Neural progenitor cell (in vitro differentiated cells): ENCODE results near the gene TRPV5. TPM values are rescaled to one million over a fixed set of nuclear protein-coding genes. Genes with fewer than 3 reads are reported as not detected.

Experiments used
- DNase-seq: peaks from one replicate; pipeline ENCODE4 v3.0.0-alpha.2; 2016; ENCODE audit warnings: low spot score
- H2AFZ ChIP-seq: fragments of 200-600 bp; sonication (generic); replicated peaks from 2 replicates; pipeline ENCODE4 v1.6.1; 2016; ENCODE audit warnings: antibody characterized with exemption
- H3F3A ChIP-seq: fragments of 200-600 bp; sonication (generic); 2 replicates; pipeline ENCODE4 v1.6.1; 2016; ENCODE audit warnings: antibody characterized with exemption, low read depth
- H3K27ac ChIP-seq: fragments of 200-600 bp; sonication (generic); 2 replicates; pipeline ENCODE4 v1.5.1; 2016; ENCODE audit warnings: mild to moderate bottlenecking
- H3K27me3 ChIP-seq: fragments of 200-600 bp; sonication (generic); 2 replicates; pipeline ENCODE4 v1.6.1; 2016; ENCODE audit warnings: mild to moderate bottlenecking, moderate library complexity
- H3K36me3 ChIP-seq: fragments of 200-600 bp; sonication (generic); 2 replicates; pipeline ENCODE4 v1.5.1; 2016
- H3K4me1 ChIP-seq: fragments of 200-600 bp; sonication (generic); 2 replicates; pipeline ENCODE4 v1.6.1; 2016; ENCODE audit warnings: mixed run types
- H3K4me2 ChIP-seq: fragments of 200-600 bp; sonication (generic); 2 replicates; pipeline ENCODE4 v1.6.1; 2016
- H3K4me3 ChIP-seq: fragments of 200-600 bp; sonication (generic); 2 replicates; pipeline ENCODE4 v1.5.1; 2016
- H3K79me2 ChIP-seq: fragments of 200-600 bp; sonication (generic); 2 replicates; pipeline ENCODE4 v1.6.1; 2016; ENCODE audit warnings: low read depth
- H3K9ac ChIP-seq: fragments of 200-600 bp; sonication (generic); 2 replicates; pipeline ENCODE4 v1.6.1; 2016
- H3K9me3 ChIP-seq: fragments of 200-600 bp; sonication (generic); 2 replicates; pipeline ENCODE4 v1.5.1; 2016; ENCODE audit warnings: low read depth
- H4K20me1 ChIP-seq: fragments of 200-600 bp; sonication (generic); 2 replicates; pipeline ENCODE4 v1.6.1; 2016; ENCODE audit warnings: low read depth
- H3K27ac Mint-ChIP-seq: 3 replicates; pipeline ENCODE4 v1.8.0; 2021; ENCODE audit warnings: mixed read lengths
- H3K27me3 Mint-ChIP-seq: 2 replicates; pipeline ENCODE4 v1.8.0; 2022; ENCODE audit warnings: low read depth, mild to moderate bottlenecking, inconsistent platforms, moderate library complexity, mixed read lengths; ENCODE audit not compliant: insufficient read depth
- H3K36me3 Mint-ChIP-seq: 3 replicates; pipeline ENCODE4 v1.8.0; 2021; ENCODE audit warnings: mixed read lengths
- H3K4me1 Mint-ChIP-seq: 3 replicates; pipeline ENCODE4 v1.8.0; 2021; ENCODE audit warnings: mixed read lengths
- H3K4me3 Mint-ChIP-seq: 3 replicates; pipeline ENCODE4 v1.8.0; 2021; ENCODE audit warnings: mild to moderate bottlenecking, moderate library complexity, mixed read lengths
- H3K9me3 Mint-ChIP-seq: 3 replicates; pipeline ENCODE4 v1.8.0; 2020; ENCODE audit warnings: mixed read lengths
- EZH2 ChIP-seq: fragments of 200-600 bp; sonication (generic); IDR thresholded peaks from 2 replicates; pipeline ENCODE4 v1.6.1; 2017; ENCODE audit warnings: antibody characterized with exemption, mild to moderate bottlenecking, moderate library complexity
- EZH2phosphoT487 ChIP-seq: fragments of 200-600 bp; sonication (generic); IDR thresholded peaks from 2 replicates; pipeline ENCODE4 v1.6.1; 2017; ENCODE audit warnings: antibody characterized with exemption
- total RNA-seq: library from RNA; depleted of rRNA; stranded (reverse); fragments of >200 nt; gene quantifications from 2 replicates; pipeline ENCODE4 v1.2.3, GENCODE V29; 2015; ENCODE audit warnings: low replicate concordance
- TF ChIP-seq, protein P1 (sequence below): fragments of 200-600 bp; sonication (generic); IDR thresholded peaks from 2 replicates; pipeline ENCODE4 v1.5.1; 2017; ENCODE audit warnings: antibody characterized with exemption, mild to moderate bottlenecking

Gene TRPV5
- total RNA-seq, 1 donor from 2014 or later, result not detected

- peaks cover 3% of the 10 kb centered on the region for H3K36me3 Mint-ChIP-seq
- no peaks in the 10 kb centered on the region for H4K20me1 ChIP-seq
- H3K9ac ChIP-seq, result no peak overlapping the region
- H3K27me3 Mint-ChIP-seq, result peaks cover 4% of the 10 kb centered on the region
- peak; percentile 26 for DNase-seq
- no peaks in the 10 kb centered on the region for H3K27me3 ChIP-seq
- no peak overlapping the region for H3K4me3 ChIP-seq
- H3K4me2 ChIP-seq, result no peak overlapping the region
- peaks cover 4% of the 10 kb centered on the region for H3K9me3 Mint-ChIP-seq
- no peak overlapping the region for H3K27ac Mint-ChIP-seq
- no peak overlapping the region for H3K27ac ChIP-seq
- no peaks in the 10 kb centered on the region for H3K36me3 ChIP-seq
- no peaks in the 10 kb centered on the region for H3K9me3 ChIP-seq
- no peaks in the 10 kb centered on the region for H3K4me1 Mint-ChIP-seq
- no peak for TF ChIP-seq EZH2phosphoT487
- TF ChIP-seq, protein P1, sequence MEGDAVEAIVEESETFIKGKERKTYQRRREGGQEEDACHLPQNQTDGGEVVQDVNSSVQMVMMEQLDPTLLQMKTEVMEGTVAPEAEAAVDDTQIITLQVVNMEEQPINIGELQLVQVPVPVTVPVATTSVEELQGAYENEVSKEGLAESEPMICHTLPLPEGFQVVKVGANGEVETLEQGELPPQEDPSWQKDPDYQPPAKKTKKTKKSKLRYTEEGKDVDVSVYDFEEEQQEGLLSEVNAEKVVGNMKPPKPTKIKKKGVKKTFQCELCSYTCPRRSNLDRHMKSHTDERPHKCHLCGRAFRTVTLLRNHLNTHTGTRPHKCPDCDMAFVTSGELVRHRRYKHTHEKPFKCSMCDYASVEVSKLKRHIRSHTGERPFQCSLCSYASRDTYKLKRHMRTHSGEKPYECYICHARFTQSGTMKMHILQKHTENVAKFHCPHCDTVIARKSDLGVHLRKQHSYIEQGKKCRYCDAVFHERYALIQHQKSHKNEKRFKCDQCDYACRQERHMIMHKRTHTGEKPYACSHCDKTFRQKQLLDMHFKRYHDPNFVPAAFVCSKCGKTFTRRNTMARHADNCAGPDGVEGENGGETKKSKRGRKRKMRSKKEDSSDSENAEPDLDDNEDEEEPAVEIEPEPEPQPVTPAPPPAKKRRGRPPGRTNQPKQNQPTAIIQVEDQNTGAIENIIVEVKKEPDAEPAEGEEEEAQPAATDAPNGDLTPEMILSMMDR, result peak; percentile 60
- H2AFZ ChIP-seq, result no peak overlapping the region
- no peaks in the 10 kb centered on the region for H3K4me1 ChIP-seq
- H3F3A ChIP-seq, result no peaks in the 10 kb centered on the region
- no peak overlapping the region for H3K4me3 Mint-ChIP-seq
- no peaks in the 10 kb centered on the region for H3K79me2 ChIP-seq
Observed at GRCh38 chr7:142873281-142873784, 60.2 kb downstream of the TRPV5 start.

DNA sequence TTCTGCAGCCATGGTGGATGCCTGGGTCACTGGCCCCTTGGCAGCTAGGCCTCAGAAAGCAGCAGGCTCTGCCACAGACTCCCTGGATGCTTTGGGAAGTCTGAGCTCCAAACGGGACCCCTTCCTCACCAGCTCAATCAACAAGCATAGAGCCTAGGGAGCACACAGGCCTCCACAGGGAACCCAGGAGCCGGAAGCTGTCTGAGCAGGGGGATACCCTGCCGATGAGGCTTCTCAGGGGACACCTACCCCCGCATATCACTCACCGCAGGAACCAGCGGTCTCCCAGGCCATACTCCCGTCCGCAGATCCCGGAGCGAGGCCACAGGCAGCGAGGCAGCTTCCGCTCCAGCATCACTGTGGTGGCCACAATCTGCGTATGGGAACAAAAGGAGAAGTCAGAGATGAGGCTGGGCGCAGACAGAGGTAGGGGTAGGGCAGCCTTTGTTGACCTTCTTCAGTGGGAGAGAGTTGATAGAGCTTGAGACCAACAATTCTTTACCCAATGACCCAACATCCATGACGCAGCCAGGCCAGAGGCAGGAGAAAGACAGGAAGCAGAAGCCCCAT is 61.4 kb downstream of the TRPV5 start:
- TF ChIP-seq EZH2, result no peak
- no peak overlapping the region for H3K4me2 ChIP-seq
- H3K36me3 ChIP-seq, result no peaks in the 10 kb centered on the region
- no peaks in the 10 kb centered on the region for H3K4me1 Mint-ChIP-seq
- no peak overlapping the region for H3K4me3 Mint-ChIP-seq
- H3K27ac ChIP-seq, result no peak overlapping the region
- H3K36me3 Mint-ChIP-seq, result peaks cover 3% of the 10 kb centered on the region
- no peaks in the 10 kb centered on the region for H3F3A ChIP-seq
- H3K79me2 ChIP-seq, result no peaks in the 10 kb centered on the region
- no peaks in the 10 kb centered on the region for H4K20me1 ChIP-seq
- DNase-seq, result no peak
- H3K9me3 Mint-ChIP-seq, result peaks cover 4% of the 10 kb centered on the region
- no peaks in the 10 kb centered on the region for H3K4me1 ChIP-seq
- no peak overlapping the region for H3K4me3 ChIP-seq
- no peaks in the 10 kb centered on the region for H3K27me3 ChIP-seq
- H3K27ac Mint-ChIP-seq, result no peak overlapping the region
- H2AFZ ChIP-seq, result no peak overlapping the region
- H3K9ac ChIP-seq, result no peak overlapping the region
- no peaks in the 10 kb centered on the region for H3K9me3 ChIP-seq
- peaks cover 6% of the 10 kb centered on the region for H3K27me3 Mint-ChIP-seq

- H2AFZ ChIP-seq, result no peak overlapping the region
- H3K27ac ChIP-seq, result no peak overlapping the region
- Mint-ChIP-seq H3K9me3 (peaks cover 4% of the 10 kb centered on the region), H3K4me1 (no peaks in the 10 kb centered on the region), H3K27me3 (peaks cover 6% of the 10 kb centered on the region), H3K27ac (no peak overlapping the region), H3K4me3 (no peak overlapping the region), H3K36me3 (peaks cover 3% of the 10 kb centered on the region)
- H3K4me2 ChIP-seq, result no peak overlapping the region
- no peak overlapping the region for H3K4me3 ChIP-seq
- TF ChIP-seq, protein P1, result no peak
- no peak for TF ChIP-seq EZH2phosphoT487
- H3K36me3 ChIP-seq, result no peaks in the 10 kb centered on the region
- H3F3A ChIP-seq, result no peaks in the 10 kb centered on the region
- H3K27me3 ChIP-seq, result no peaks in the 10 kb centered on the region
- H3K79me2 ChIP-seq, result no peaks in the 10 kb centered on the region
- H4K20me1 ChIP-seq, result no peaks in the 10 kb centered on the region
- DNase-seq, result no peak
- H3K9ac ChIP-seq, result no peak overlapping the region
- H3K4me1 ChIP-seq, result no peaks in the 10 kb centered on the region
- no peaks in the 10 kb centered on the region for H3K9me3 ChIP-seq
Observed at GRCh38 chr7:142871260-142872105, 62.1 kb downstream of the TRPV5 start.
